Heart left ventricle (tissue), 16 donors: Measurements from ENCODE around the gene TNFSF15. TPM values are rescaled to one million over a fixed set of nuclear protein-coding genes. Genes with fewer than 3 reads are reported as not detected.

Experiments
- ATAC-seq, 4 donors: fragments of 200-7000 bp; cut with Tn5 transposase; one replicate each; pipeline ENCODE4 v1.9.1; 2020 to 2022; ENCODE audit warnings: moderate library complexity in 4 of 4, mild to moderate bottlenecking in 3 of 4, moderate number of reproducible peaks in 1 of 4
- DNase-seq, 5 donors: peaks; one replicate each; pipeline ENCODE4 v3.0.0-alpha.2; 2020
- H3K27ac ChIP-seq, 12 donors: fragments of 200-600 bp; sonication (generic) in 4 of 12; one replicate each; pipeline versions ENCODE4 v1.5.0 to v1.8.0; 2016 to 2022; ENCODE audit warnings: mild to moderate bottlenecking in 2 of 12
- H3K27me3 ChIP-seq, 9 donors: fragments of 200-600 bp; sonication (generic) in 2 of 9; one replicate each; pipeline versions ENCODE4 v1.5.1 to v1.8.0; 2016 to 2022; ENCODE audit warnings: mild to moderate bottlenecking in 3 of 9
- H3K36me3 ChIP-seq, 9 donors: fragments of 200-600 bp; sonication (generic) in 2 of 9; one replicate each; pipeline versions ENCODE4 v1.5.0 to v1.8.0; 2018 to 2022; ENCODE audit warnings: mild to moderate bottlenecking in 2 of 9
- H3K4me1 ChIP-seq, 12 donors: fragments of 200-600 bp; sonication (generic) in 4 of 12; one replicate each; pipeline versions ENCODE4 v1.5.0 to v1.8.0; 2016 to 2022; ENCODE audit warnings: mild to moderate bottlenecking in 3 of 12
- H3K4me3 ChIP-seq, 12 donors: fragments of 200-600 bp; sonication (generic) in 4 of 12; one replicate each; pipeline versions ENCODE4 v1.5.0 to v1.8.0; 2017 to 2022; ENCODE audit warnings: mild to moderate bottlenecking in 9 of 12, moderate library complexity in 4 of 12
- H3K9me3 ChIP-seq, 12 donors: fragments of 200-600 bp; sonication (generic) in 4 of 12; one replicate each; pipeline versions ENCODE4 v1.5.0 to v1.8.0; 2016 to 2022; ENCODE audit warnings: mild to moderate bottlenecking in 1 of 12
- POLR2A ChIP-seq, 2 donors: fragments of 450-650 bp; IDR thresholded peaks; one replicate each; pipeline ENCODE4 v1.6.1; 2017; ENCODE audit warnings: antibody characterized with exemption in 2 of 2, mild to moderate bottlenecking in 2 of 2, moderate library complexity in 2 of 2
- WGBS, 4 donors: extraction: QIAGEN DNeasy Blood & Tissue Kit in 2 of 4; methylation state at CpG; one replicate each; pipeline versions ENCODE4 v1.1.5 to v1.1.7; 2013 to 2018; 5-methylcytosine and 5-hydroxymethylcytosine counted together
- intact Hi-C, 10 donors: fragments of 100-400 bp; cut with DNase I; formaldehyde crosslinking; loops; one replicate each; pipeline versions ENCODE4 v1.11.1 to v1.14.2; 2022
- polyA plus RNA-seq, 2 donors: library from polyadenylated mRNA; stranded (reverse); fragments of 200-250 nt; gene quantifications; one replicate each; pipeline ENCODE4 v1.2.3, GENCODE V29; 2013
- total RNA-seq, 9 donors: library from RNA; depleted of rRNA in 2 of 9; stranded (reverse); fragments of >200 nt in 2 of 9; fragmentation: NEBNext Ultra II Directional in 3 of 9; extraction: Animal tissue kit (Norgen Biotek cat#: 25700) in 3 of 9; gene quantifications; one replicate each; pipeline versions ENCODE4 v1.1.0 to v1.2.4, GENCODE V29; 2016 to 2023
- TF ChIP-seq, protein P1 (sequence below), 12 donors: fragments of 200-600 bp; sonication (generic) in 4 of 12; IDR thresholded peaks; one replicate each; pipeline versions ENCODE4 v1.5.0 to v1.8.0; 2018 to 2022; ENCODE audit warnings: antibody characterized with exemption in 12 of 12, mild to moderate bottlenecking in 5 of 12
- donor health status: ischemic (EF 13 %, LVEDD 7.1; RV severe dilation, severe dysfunction).
- donor health status: healthy with polysubstance abuse.
- donor health status: DM: no; HTN: yes; CAD: no.
- donor health status: DM: no; HTN: no; CAD: no.
- donor health status: ischemic (EF 25% LVEDD 6.9; RV normal size, moderate dysfunction).
- donor health status: ischemic (EF 25% LVEDD 5.7; RV mildly dilated, moderate dysfunction).
- donor health status: healthy.
- donor health status: DM: yes; HTN: yes; CAD: no.
- donor health status: ischemic (EF 35%, LVEDD 5.7; RV mildly dilated, moderate dysfunction).
- donor health status: nonischemic (EF 11% LVEDD 7.7; RV severe dilation, severe dysfunction).
- donor health status: DM: yes; HTN: yes; CAD: no.
- donor health status: PGD.
- donor health status: ischemic (EF 29% LVEDD 5.4; RV normal size, mild dysfunction).
- donor health status: nonischemic (EF 23%, LVEDD 6.1; RV moderate dilation, normal function).

Gene TNFSF15
- total and polyA plus RNA-seq, 11 donors: 0.03 to 1.4 (median 0.16) TPM; not detected in 5

DNA sequence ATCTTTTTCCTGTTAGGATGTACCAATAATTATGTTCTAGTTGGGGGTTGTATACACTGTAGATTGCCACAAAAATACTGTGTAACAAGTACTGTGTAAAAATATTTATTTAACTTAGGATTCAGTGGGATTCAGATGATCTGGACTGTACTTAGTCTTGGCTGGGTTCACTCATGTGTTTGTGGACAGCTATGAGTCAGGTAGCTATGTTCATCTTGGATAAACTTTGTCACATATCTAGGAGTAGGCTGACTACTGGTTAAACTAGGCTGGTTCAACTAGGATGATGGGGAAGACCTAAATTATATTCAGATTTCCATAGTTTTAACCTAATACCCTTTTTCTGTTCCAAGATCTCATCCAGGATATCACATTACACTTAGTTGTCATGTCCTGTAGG, 32.1 kb upstream of the TNFSF15 start:
- peaks cover 0 to 5% (median 0%) of the 10 kb centered on the region in 12 donors for H3K9me3 ChIP-seq
- H3K4me1 ChIP-seq: no peaks in the 10 kb centered on the region
- ATAC-seq: no peak
- DNase-seq: no peak
- H3K27ac ChIP-seq: no peak overlapping the region
- TF ChIP-seq POLR2A (IDR thresholded peaks at IDR 0.05): no peak
- TF ChIP-seq, protein P1, sequence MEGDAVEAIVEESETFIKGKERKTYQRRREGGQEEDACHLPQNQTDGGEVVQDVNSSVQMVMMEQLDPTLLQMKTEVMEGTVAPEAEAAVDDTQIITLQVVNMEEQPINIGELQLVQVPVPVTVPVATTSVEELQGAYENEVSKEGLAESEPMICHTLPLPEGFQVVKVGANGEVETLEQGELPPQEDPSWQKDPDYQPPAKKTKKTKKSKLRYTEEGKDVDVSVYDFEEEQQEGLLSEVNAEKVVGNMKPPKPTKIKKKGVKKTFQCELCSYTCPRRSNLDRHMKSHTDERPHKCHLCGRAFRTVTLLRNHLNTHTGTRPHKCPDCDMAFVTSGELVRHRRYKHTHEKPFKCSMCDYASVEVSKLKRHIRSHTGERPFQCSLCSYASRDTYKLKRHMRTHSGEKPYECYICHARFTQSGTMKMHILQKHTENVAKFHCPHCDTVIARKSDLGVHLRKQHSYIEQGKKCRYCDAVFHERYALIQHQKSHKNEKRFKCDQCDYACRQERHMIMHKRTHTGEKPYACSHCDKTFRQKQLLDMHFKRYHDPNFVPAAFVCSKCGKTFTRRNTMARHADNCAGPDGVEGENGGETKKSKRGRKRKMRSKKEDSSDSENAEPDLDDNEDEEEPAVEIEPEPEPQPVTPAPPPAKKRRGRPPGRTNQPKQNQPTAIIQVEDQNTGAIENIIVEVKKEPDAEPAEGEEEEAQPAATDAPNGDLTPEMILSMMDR (IDR thresholded peaks at IDR 0.05): no peak
- H3K36me3 ChIP-seq: no peaks in the 10 kb centered on the region
- no peak overlapping the region for H3K4me3 ChIP-seq
- intact Hi-C loops: no loop called here
- peaks cover 0 to 5% (median 0%) of the 10 kb centered on the region in 9 donors for H3K27me3 ChIP-seq

DNA sequence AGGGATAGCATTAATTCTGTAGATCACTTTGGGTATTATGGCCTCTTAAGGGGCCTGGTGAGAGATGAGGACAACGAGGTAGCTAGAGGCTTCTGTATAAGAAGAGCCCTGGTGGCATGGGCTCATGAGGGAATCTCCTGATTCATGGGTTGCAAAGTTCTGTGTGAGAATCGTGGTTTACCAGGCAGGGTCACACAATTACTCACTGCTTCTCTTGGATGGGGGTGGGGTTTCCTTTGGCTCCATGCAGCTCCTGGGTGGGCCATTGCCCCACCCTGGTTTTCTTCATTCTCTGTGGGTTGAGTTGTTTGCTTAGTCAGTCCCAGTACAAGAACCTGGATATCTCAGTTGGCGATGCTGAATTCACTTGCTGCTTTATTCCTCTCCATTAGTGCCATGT, 30.9 kb upstream of the TNFSF15 start:
- intact Hi-C loops: no loop called here
- Histone ChIP-seq H3K9me3 (peaks cover 0 to 5% (median 0%) of the 10 kb centered on the region in 12 donors), H3K27me3 (peaks cover 0 to 5% (median 0%) of the 10 kb centered on the region in 9 donors), H3K27ac (no peak overlapping the region), H3K4me1 (no peaks in the 10 kb centered on the region), H3K4me3 (no peak overlapping the region), H3K36me3 (no peaks in the 10 kb centered on the region)
- ATAC-seq: no peak
- 81 to 87% (median 84%) methylated on average over 3 of the region's 3 CpGs for WGBS, 4 donors
- TF ChIP-seq, protein P1 (IDR thresholded peaks at IDR 0.05): no peak
- no peak for TF ChIP-seq POLR2A (IDR thresholded peaks at IDR 0.05)
- no peak for DNase-seq

DNA sequence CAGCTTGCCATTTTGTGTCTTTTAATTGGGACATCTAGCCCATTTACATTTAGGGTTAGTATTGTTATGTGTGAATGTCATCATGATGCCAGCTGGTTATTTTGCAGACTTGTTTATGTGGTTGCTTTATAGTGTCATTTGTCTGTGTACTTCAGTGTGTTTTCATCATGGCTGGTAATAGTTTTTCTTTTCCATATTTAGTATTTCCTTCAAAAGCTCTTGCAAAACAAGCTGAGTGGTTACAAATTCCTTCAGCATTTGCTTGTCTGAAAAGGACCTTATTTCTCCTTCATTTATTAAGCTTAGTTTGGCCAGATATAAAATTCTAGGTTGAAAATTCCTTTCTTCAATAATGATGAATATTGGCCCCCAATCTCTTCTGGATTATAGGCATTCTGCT, 28.5 kb upstream of the TNFSF15 start:
- no peak overlapping the region for H3K4me3 ChIP-seq
- H3K27me3 ChIP-seq: peaks cover 0 to 5% (median 0%) of the 10 kb centered on the region in 9 donors
- intact Hi-C loops: no loop called here
- DNase-seq: no peak
- ATAC-seq: no peak
- no peak for TF ChIP-seq POLR2A (IDR thresholded peaks at IDR 0.05)
- TF ChIP-seq, protein P1 (IDR thresholded peaks at IDR 0.05): no peak
- no peak overlapping the region for H3K27ac ChIP-seq
- H3K9me3 ChIP-seq: peaks cover 0 to 3% (median 0%) of the 10 kb centered on the region in 12 donors
- H3K4me1 ChIP-seq: no peaks in the 10 kb centered on the region
- H3K36me3 ChIP-seq: no peaks in the 10 kb centered on the region

DNA sequence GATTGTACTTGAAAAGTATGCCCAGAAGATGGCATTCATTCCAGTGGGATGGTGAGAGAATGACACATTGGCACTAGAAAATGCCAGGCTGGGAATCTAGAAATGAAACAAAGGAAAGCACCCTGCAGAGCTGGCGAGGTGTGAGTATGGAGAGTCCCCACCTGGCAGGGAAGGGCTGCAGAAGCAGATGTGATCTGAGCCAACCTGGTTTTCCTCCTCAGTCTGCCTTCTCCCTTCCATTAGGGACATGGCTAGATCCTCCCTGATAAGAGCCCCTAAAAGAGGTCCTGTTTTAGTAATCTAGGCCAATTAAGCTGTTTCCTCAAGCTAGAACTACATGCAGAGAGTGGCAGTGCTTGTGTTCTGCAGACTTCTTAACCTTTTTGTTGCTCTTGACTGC, 24.7 kb upstream of the TNFSF15 start:
- no peak for ATAC-seq
- 67 to 75% (median 72%) methylated on average over 1 of the region's 1 CpG for WGBS, 4 donors
- Histone ChIP-seq H3K4me1 (no peaks in the 10 kb centered on the region), H3K36me3 (no peaks in the 10 kb centered on the region), H3K27me3 (peaks cover 0 to 2% (median 0%) of the 10 kb centered on the region in 9 donors), H3K27ac (no peak overlapping the region), H3K4me3 (no peak overlapping the region), H3K9me3 (no peaks in the 10 kb centered on the region)
- TF ChIP-seq POLR2A (IDR thresholded peaks at IDR 0.05): no peak
- TF ChIP-seq, protein P1 (IDR thresholded peaks at IDR 0.05): no peak
- intact Hi-C loops: no loop called here
- DNase-seq: no peak
